ENCODE measurements around the gene LDAH.

DNA sequence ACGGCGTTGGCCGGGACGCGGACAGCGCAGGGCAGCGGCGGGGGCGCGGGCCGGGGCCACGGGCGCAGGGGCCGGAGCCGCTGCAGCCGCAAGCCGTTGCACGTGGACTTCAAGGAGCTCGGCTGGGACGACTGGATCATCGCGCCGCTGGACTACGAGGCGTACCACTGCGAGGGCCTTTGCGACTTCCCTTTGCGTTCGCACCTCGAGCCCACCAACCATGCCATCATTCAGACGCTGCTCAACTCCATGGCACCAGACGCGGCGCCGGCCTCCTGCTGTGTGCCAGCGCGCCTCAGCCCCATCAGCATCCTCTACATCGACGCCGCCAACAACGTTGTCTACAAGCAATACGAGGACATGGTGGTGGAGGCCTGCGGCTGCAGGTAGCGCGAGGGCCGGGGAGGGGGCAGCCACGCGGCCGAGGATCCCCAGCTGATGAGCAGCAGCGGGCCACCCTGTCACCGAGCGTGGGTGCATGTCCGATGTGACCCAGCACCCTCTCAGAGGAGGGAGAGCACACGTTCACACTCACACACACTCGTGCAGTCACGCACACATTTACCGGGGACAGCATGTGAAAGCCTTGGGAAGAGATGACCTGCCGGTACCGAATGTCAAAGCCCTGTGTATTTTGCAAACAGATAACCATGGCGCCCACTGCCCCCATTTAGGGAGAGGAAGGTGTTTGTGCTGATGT, 151.7 kb downstream of the LDAH start:
- TF ChIP-seq CTCF (IDR thresholded peaks at IDR 0.05), result no peak
- TF ChIP-seq POLR2AphosphoS2 (conservative IDR thresholded peaks at IDR 0.05; ENCODE audit: low read length), result no peak
- no peak for TF ChIP-seq RNF2 (IDR thresholded peaks at IDR 0.05; ENCODE audit: borderline replicate concordance, low read depth)
- no peak for TF ChIP-seq POLR2A (IDR thresholded peaks at IDR 0.05; ENCODE audit: low read length)

Data from A549 (cell line).